SH-SY5Y (cell line): ENCODE data around the gene SND1.

Experiments used
- GATA2 ChIP-seq: IDR thresholded peaks from 2 replicates; pipeline ENCODE4 v1.6.1; 2011; ENCODE audit warnings: mild to moderate bottlenecking, low read depth, low read length
- GATA3 ChIP-seq: IDR thresholded peaks from 2 replicates; pipeline ENCODE4 v1.6.1; 2011; ENCODE audit warnings: low read depth, mild to moderate bottlenecking, low read length, moderate library complexity

GRCh38 chr7:127909424-127910152 lies 257.6 kb downstream of the SND1 start:
- TF ChIP-seq GATA2, result no peak
- no peak for TF ChIP-seq GATA3
